CD4-positive, alpha-beta T cell (primary cell): ENCODE measurements around the gene THG1L. TPM values are rescaled to one million over a fixed set of nuclear protein-coding genes. Genes with fewer than 3 reads are reported as not detected.

ENCODE experiments used
- ATAC-seq: fragments of 200-7000 bp; cut with Tn5 transposase; one replicate; pipeline ENCODE4 v1.10.0; 2022; ENCODE audit warnings: mild to moderate bottlenecking; ENCODE audit not compliant: poor library complexity
- CTCF ChIA-PET: fragments of 350-600 bp; sonication (Branson Sonifier 250); formaldehyde crosslinking; loops from one replicate; lab custom pipeline; 2021; ENCODE audit warnings: antibody characterized with exemption, inconsistent platforms; lab: Charles Lee
- POLR2A ChIA-PET: fragments of 350-600 bp; sonication (Branson Sonifier 250); formaldehyde crosslinking; loops from one replicate; lab custom pipeline; 2021; ENCODE audit warnings: antibody characterized with exemption, inconsistent platforms; lab: Charles Lee
- DNase-seq, 14 experiments: peaks; one replicate each; pipeline ENCODE4 v3.0.0-alpha.2; 2013 to 2020; ENCODE audit warnings: mixed read lengths in 2 of 14
- H3K27ac ChIP-seq, 2 donors: one replicate each; pipeline versions ENCODE4 v1.5.1 to v1.7.0; 2013; ENCODE audit warnings: low read length in 2 of 2, low read depth in 1 of 2, mild to moderate bottlenecking in 1 of 2
- H3K27me3 ChIP-seq, 2 experiments: 1 replicate in 1 of 2; 2 replicates in 1 of 2; pipeline versions ENCODE4 v1.6.1 to v1.7.0; 2013; ENCODE audit warnings: low read length in 2 of 2, control low read depth in 1 of 2, mild to moderate bottlenecking in 1 of 2, moderate library complexity in 1 of 2; ENCODE audit not compliant: insufficient read depth in 2 of 2, control insufficient read depth in 1 of 2
- H3K36me3 ChIP-seq: one replicate; pipeline ENCODE4 v1.6.1; 2013; ENCODE audit warnings: low read length, control low read depth; ENCODE audit not compliant: insufficient read depth
- H3K4me1 ChIP-seq: one replicate; pipeline ENCODE4 v1.6.1; 2013; ENCODE audit warnings: low read length, control low read depth; ENCODE audit not compliant: insufficient read depth
- H3K4me3 ChIP-seq: one replicate; pipeline ENCODE4 v1.5.1; 2013; ENCODE audit warnings: mild to moderate bottlenecking, low read length, moderate library complexity
- H3K9me3 ChIP-seq, 2 experiments: 1 replicate in 1 of 2; 2 replicates in 1 of 2; pipeline versions ENCODE4 v1.6.1 to v1.7.0; 2013; ENCODE audit warnings: low read length in 2 of 2, mild to moderate bottlenecking in 2 of 2, control low read depth in 1 of 2, moderate library complexity in 1 of 2; ENCODE audit not compliant: control insufficient read depth in 1 of 2, insufficient read depth in 1 of 2
- H3K27ac Mint-ChIP-seq: one replicate; pipeline ENCODE4 v1.8.0; 2020; ENCODE audit warnings: mixed read lengths
- H3K27me3 Mint-ChIP-seq: one replicate; pipeline ENCODE4 v1.8.0; 2021; ENCODE audit warnings: mixed read lengths
- H3K36me3 Mint-ChIP-seq: one replicate; pipeline ENCODE4 v1.8.0; 2021; ENCODE audit warnings: low read depth, mixed read lengths
- H3K4me1 Mint-ChIP-seq: one replicate; pipeline ENCODE4 v1.8.0; 2021; ENCODE audit warnings: low read depth, mixed read lengths
- H3K4me3 Mint-ChIP-seq: one replicate; pipeline ENCODE4 v1.8.0; 2020; ENCODE audit warnings: mild to moderate bottlenecking, mixed read lengths
- H3K9me3 Mint-ChIP-seq: one replicate; pipeline ENCODE4 v1.8.0; 2020; ENCODE audit warnings: mixed read lengths
- CTCF ChIP-seq: fragments of 200-600 bp; IDR thresholded peaks from one replicate; pipeline ENCODE4 v1.8.0; 2022; ENCODE audit warnings: antibody characterized with exemption, mild to moderate bottlenecking
- intact Hi-C, 2 experiments: fragments of 100-400 bp; cut with DNase I in 1 of 2; cut with micrococcal nuclease in 1 of 2; formaldehyde crosslinking; loops; one replicate each; pipeline versions ENCODE4 v1.15.1 to v1.9.0; 2023 to 2025; cut with DNase I, micrococcal nuclease
- total RNA-seq, 174 experiments: library from RNA in 2 of 174; stranded (reverse) in 2 of 174; gene quantifications; one replicate each; pipeline ENCODE4 v1.2.3 and lab custom pipeline; 2021 to 2026

Gene THG1L
- total RNA-seq, 2 experiments from 2014 or later = 4.1 to 4.6 TPM

- intact Hi-C loops = no loop called here
- DNase-seq (no peak), ATAC-seq (no peak)
- no peak overlapping the region for H3K27ac ChIP-seq
- no peaks in the 10 kb centered on the region for H3K9me3 ChIP-seq
- Mint-ChIP-seq H3K27me3 (no peaks in the 10 kb centered on the region), H3K4me1 (peaks cover 18% of the 10 kb centered on the region), H3K27ac (no peak overlapping the region), H3K9me3 (no peaks in the 10 kb centered on the region), H3K4me3 (no peak overlapping the region), H3K36me3 (no peaks in the 10 kb centered on the region)
- TF ChIP-seq CTCF = no peak
- H3K27me3 ChIP-seq = no peaks in the 10 kb centered on the region
- ChIA-PET POLR2A (no interaction called here), CTCF (no interaction called here)
- H3K36me3 ChIP-seq = no peaks in the 10 kb centered on the region
- H3K4me3 ChIP-seq = no peak overlapping the region
- H3K4me1 ChIP-seq = peaks cover 17% of the 10 kb centered on the region
These were observed 16.7 kb upstream of the THG1L start for GRCh38 chr5:157714596-157714864.

- H3K27me3 Mint-ChIP-seq = no peaks in the 10 kb centered on the region
- peaks cover 18% of the 10 kb centered on the region for H3K4me1 Mint-ChIP-seq
- peak; percentile 81 for ATAC-seq
- intact Hi-C loops = loop anchor here (1.0 to 5.0 kb wide), 6 partner anchors 49 to 389 kb away; no protein-coding TSS in a partner anchor
- Histone ChIP-seq H3K4me3 (no peak overlapping the region), H3K9me3 (no peaks in the 10 kb centered on the region), H3K27me3 (no peaks in the 10 kb centered on the region), H3K4me1 (peaks cover 17% of the 10 kb centered on the region), H3K27ac (no peak overlapping the region), H3K36me3 (no peaks in the 10 kb centered on the region)
- no peak overlapping the region for H3K27ac Mint-ChIP-seq
- CTCF ChIA-PET = interaction anchor here (0.7 to 1.8 kb wide), 7 partner anchors 24 to 390 kb away, joined by 3 to 5 read pairs (median 4); no protein-coding TSS in a partner anchor
- H3K4me3 Mint-ChIP-seq = no peak overlapping the region
- H3K36me3 Mint-ChIP-seq = peaks cover 7% of the 10 kb centered on the region
- peak in 5 of 14 experiments; percentile 13 to 74 (median 66) for DNase-seq
- TF ChIP-seq CTCF = peak; percentile 68
- no peaks in the 10 kb centered on the region for H3K9me3 Mint-ChIP-seq
- POLR2A ChIA-PET = interaction anchor here (1.4 to 2.2 kb wide), 3 partner anchors 13 to 115 kb away, joined by 3 to 10 read pairs (median 8); partner anchors contain the start of genes LSM11 and THG1L
These were observed 12.7 kb upstream of the THG1L start for GRCh38 chr5:157718519-157718918.

- Mint-ChIP-seq H3K9me3 (no peaks in the 10 kb centered on the region), H3K27ac (no peak overlapping the region), H3K27me3 (no peaks in the 10 kb centered on the region), H3K4me3 (no peak overlapping the region), H3K36me3 (peaks cover 7% of the 10 kb centered on the region), H3K4me1 (peaks cover 18% of the 10 kb centered on the region)
- Histone ChIP-seq H3K36me3 (no peaks in the 10 kb centered on the region), H3K9me3 (no peaks in the 10 kb centered on the region), H3K4me1 (peaks cover 17% of the 10 kb centered on the region), H3K27ac (no peak overlapping the region), H3K27me3 (no peaks in the 10 kb centered on the region), H3K4me3 (no peak overlapping the region)
- ChIA-PET CTCF (interaction anchor here (1.0 to 1.8 kb wide), 3 partner anchors 25 to 391 kb away, joined by 3 to 5 read pairs (median 5); no protein-coding TSS in a partner anchor), POLR2A (interaction anchor here (1.4 to 2.2 kb wide), 3 partner anchors 12 to 115 kb away, joined by 3 to 10 read pairs (median 8); partner anchors contain the start of genes LSM11 and THG1L)
- no peak for DNase-seq
- ATAC-seq = no peak
- intact Hi-C loops = loop anchor here (2.0 to 5.0 kb wide), 3 partner anchors 286 to 377 kb away; no protein-coding TSS in a partner anchor
- no peak for TF ChIP-seq CTCF
These were observed 12.0 kb upstream of the THG1L start for GRCh38 chr5:157719245-157719644.
